DMS 273 (cell line): ENCODE results near the gene RGL1.
A peak's percentile ranks its signal among the peaks of the same experiment; 100 is the strongest.

Experiments used
- DNase-seq: peaks from one replicate; lab custom pipeline; 2025; ENCODE audit not compliant: unreplicated experiment; lab: John Stamatoyannopoulos, UW

Gene RGL1

DNA sequence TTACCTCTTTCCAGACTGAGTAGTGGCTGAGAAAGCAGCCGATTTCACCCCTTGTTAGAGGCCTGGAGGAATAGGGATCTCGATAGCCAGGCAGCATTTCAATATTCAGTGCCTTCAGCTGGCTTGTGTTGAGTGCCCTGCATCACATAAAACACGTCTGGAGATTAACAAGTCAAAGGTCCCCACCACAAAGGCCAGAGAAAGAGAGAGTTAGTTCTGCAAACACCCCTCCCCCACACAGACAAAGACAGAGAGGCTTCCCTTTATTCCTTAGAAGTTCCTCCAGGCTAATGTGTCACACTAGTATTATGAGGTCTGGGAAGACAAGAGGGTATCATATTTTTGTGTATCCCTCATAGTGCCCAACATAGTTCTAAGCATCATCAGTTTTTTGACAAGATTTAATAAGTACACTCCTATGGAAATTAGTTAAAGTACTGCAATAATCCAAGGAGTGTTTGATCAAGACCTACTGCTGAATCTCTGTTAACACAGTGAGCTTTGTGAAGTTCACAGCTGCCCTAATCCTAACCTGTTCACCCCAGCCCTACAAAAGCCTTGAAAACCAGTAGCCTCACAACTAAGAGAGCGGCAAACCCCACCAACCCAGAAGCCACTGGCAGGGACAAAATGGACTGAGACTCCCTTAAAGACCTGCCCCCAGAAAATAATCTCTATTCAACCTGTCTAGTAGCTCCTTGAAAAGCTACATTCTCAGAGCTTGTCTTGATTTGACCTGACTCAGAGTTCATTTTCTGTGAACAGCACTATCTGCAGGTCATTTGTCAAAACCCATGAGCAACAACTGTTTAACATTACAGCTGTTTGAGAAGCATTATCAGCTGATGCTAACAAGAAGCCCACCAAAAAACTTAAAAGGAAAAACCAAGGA lies 140.8 kb downstream of the RGL1 start:
- no peak for DNase-seq

DNA sequence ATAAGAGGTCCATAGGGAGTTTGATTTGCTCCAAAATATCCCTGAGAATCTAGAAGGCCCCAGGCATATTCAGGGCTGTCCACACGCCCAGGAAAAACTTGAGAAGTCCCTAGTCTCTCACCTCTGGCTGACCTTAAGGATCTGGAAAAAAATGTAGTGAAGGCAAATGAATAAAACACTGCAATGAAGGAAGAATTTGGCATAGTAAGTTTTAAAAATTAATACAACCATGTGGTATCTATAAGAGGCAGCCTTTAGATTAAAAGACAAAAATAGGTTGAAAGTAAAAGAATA lies 141.3 kb downstream of the RGL1 start:
- no peak for DNase-seq

DNA sequence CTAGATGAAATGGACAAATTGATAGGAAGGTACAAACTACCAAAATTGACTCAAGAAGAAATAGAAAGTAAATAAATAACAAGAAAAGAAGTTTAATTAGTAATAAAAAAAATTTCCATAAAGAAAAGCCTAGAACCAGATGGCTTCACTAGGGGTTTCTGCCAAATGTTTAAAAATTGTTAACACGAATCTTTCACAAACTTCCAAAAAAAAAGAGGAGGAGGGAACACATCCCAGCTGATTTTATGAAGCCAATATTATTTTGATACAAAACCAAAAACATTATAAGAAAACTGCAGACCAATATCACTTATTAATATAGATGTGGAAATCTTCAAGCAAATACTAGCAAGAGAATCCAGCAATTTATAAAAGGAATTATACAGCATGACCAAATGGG lies 143.1 kb downstream of the RGL1 start:
- DNase-seq, result no peak

DNA sequence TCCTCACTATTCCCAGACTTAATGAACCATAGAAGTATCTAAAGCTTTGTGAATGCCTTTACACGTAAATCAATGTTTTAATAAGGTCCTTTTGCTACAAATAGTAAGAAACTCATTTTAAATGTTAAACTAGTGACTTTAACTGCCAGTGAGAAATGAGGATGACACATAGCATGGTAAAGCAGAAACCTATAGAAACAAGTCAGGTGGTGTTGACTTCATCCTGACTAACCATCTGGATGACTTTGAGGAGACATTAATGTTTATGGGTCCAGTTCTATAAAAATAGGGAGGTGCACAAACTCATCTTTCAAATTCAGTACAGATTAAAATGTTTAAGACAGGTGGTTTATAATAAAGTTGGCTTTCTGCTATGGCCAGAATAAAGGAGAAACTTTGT lies 147.2 kb downstream of the RGL1 start:
- DNase-seq, result no peak

DNA sequence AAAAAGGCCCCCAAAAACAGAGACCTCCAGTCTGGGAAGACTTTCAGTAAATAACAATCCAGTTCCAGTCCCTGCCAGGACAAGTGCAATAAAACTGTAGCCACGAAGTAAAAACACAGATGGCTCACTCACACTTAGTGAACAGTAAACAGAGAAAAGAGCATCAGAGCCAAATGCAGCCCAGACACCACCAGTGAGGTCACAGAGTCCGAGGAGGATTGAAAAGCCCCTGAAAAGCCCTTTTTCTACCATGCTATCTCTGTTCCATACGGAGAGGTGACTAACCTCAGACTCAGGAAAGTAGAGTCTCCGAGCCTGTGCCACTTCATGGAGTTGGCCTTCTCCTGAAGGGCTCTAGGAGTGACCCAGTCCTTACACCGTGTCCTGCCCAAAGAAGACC lies 148.1 kb downstream of the RGL1 start:
- peak; percentile 68 for DNase-seq

DNA sequence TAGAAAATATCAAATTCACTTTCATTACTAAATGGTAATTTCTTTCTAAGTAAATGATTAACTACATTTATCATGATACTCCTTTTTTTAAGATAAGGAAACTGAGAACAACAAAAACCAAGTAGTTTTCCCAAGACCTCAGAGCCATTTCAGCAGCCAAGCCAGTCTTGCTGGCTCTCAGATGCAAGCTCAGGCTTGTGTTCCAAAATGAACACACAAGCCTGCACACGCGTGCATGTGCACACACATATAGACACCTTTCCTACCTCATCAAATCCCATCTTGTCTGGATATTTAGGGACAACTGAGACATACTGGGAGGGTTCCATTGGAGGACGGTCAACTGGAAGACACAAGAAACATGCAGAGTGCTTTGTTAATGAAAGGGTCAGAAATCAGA lies 149.6 kb downstream of the RGL1 start:
- no peak for DNase-seq

DNA sequence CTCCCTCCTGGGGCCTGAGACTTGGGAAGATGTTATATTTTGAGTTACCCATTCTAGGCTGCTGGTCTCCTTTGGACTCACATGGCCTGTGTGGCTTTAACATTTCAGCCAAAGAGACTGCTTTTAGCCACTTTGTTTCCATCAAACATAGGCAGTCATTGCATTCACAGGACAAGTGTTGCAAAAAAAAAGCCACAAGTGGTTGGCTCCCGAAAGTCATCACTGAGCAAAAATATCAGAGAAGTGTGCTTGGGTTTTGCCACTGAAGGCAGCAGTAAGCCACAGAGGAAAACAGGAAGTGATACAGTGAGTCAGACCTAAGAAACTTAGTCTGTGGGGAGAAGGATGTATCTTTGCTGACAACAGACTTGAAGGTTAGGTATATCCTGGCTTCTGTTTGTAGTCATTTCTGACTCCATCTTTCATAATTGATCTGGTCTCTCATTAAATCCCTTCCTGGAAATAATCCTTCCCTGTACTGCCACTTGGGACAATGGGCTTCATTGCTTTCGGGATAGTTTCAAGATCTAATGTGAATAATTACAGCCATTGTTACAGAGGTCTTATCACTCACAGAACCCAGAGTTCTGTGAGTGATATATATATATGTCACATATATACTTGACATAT lies 151.8 kb downstream of the RGL1 start:
- no peak for DNase-seq

DNA sequence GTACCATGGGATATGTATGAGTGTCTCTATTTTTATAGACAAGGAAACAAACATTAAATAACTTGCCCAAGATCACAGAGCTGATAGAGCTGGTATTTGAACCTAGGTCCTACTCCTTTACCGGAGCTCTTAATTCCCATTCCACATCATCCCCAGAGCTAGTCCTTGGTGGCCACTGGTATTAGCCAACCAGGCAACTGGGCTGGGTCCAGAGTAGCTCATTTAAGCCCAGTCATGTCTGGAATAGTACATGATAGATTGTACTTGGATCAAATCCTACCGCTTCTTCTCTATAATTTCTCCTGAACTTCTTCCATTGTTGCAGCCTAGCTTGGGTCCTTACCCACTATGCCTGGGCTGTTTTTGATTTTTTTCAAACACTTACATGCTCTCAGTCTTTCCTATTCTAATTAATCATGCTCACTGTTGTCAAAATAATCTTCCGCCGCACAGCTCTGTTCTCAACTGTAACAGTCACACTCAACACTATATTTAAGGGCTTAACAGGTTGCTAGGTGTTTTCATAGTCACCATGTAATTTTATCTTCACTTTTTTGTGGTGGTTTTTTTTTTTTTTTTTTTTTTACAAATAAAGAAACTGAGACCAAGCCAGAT lies 152.4 kb downstream of the RGL1 start:
- DNase-seq, result no peak

DNA sequence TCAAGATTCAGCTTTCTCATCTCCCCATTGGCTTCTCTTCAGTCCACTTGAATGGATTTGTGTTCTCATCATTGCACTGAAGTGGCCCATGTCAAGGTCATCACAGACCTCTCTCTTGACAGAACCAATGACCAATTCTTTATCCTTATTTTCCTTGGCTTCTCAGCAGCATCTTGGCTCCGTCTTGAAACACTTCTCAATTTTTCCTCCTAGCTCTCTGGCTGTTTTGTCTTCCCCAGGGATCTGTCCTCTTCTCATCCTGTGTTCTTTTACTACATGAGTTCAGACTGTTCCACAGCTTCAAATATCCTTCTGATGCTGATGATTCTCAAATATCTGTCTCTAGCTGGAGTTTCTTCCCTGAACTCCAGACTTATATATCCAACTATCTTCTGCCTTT lies 154.0 kb downstream of the RGL1 start:
- no peak for DNase-seq

DNA sequence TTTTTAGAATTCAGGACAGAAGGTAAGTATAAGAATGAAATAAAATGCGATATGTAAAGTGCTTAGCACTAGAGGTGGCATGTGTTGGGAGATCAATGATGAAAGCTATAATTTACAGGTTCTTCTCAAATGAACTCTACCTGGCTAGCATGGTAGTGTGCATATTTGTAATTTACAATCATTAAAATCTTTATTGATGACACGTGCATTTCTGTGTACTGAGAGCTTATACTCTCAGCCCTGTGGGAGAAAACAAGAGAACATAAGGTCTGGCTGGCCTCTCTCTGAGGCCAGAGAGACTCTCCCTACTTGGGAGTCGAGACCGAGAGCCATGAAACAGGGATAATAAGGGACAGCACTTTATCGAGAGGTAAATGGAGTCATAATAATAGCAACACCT lies 156.2 kb downstream of the RGL1 start:
- no peak for DNase-seq

DNA sequence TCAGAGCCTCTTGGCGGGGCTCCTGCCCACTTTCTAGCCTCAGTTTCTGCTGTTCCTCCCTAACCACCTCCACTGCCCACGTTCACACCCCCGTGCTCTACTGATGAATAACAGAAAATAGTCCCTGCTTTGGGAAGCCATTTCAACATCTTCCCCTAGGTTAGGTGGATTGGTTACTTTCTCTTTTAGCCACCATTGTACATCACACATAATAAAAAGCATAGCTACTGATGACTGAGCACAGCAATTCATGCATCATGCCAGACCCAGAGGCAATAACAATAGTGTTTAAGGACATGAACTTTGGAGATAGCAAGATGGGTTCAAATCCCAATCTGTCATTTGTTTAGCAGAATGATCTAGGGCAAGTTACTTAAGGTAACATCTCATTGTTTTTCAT lies 158.0 kb downstream of the RGL1 start:
- no peak for DNase-seq

DNA sequence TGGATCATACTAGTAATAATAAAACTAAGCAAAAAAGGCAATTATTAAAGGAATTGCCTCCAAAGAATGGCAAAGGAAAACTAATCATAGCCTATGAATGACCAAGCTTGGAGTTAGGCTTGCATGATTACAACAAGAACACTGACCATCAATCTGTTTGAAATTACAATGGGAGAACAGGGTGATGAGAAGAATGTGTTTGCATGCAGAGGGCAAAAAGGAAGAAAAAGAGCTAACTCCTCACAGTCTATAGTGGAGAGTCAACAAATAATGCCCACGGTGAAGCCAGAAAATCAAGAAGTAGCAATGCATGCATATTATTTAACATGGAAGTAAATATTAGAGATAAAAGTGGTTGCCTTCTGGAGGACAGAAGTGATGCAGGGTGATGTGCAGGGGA lies 160.8 kb downstream of the RGL1 start:
- no peak for DNase-seq

DNA sequence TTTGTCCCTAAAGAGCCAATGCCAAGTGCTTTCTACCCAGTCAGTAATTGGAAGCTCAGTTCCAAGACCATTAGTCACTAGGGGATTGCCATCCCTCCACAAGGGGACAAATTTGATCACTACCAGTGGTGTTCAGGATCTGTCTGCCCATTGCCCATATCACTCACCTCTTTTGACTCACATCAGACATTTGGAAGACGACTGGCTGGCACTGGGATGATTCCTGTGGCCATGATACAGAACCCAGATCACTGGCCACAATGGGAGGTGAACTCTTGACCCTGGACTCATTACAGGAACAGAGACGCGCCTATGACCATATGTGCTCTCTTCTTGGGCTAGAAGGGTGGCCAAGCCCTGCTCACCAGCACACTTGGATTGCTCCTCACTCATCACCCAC lies 161.6 kb downstream of the RGL1 start:
- no peak for DNase-seq

DNA sequence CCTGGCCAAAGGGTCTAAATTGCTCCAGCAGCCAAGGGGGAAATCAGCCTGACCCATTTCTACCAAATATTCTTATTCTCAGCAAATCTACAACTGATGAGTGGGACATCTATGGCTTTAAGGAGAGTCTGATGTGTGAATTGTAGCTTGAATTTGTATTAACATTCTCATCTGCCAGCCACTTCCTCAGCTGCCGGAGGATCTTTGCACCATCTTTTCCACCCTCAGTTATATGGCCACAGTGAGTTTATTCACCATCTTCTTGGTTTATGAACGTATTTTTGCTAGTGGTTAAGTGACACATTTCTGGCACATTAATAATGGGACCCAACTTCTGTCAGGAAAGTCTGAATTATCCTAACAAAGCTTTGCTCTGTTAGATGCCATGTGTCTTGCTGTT lies 163.0 kb downstream of the RGL1 start:
- no peak for DNase-seq

DNA sequence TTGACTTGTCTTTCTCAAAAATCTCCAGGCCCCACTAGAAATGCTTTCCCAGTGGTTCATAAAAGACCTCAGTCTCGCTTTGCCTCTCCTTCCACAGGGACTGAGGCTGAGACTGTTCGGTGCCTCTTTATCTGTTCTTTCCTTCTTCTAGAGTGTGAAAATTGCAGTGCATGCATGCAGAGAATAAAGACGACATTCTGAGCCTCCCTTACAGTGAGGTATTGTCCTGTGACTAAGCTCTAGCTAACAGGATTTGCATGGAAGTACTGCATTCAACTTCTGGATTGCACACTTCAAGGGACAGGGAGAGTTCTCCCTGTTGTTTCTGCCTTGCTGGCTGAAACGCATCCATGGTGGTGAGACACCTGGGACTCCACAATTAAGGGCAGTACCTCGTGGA lies 163.5 kb downstream of the RGL1 start:
- no peak for DNase-seq

DNA sequence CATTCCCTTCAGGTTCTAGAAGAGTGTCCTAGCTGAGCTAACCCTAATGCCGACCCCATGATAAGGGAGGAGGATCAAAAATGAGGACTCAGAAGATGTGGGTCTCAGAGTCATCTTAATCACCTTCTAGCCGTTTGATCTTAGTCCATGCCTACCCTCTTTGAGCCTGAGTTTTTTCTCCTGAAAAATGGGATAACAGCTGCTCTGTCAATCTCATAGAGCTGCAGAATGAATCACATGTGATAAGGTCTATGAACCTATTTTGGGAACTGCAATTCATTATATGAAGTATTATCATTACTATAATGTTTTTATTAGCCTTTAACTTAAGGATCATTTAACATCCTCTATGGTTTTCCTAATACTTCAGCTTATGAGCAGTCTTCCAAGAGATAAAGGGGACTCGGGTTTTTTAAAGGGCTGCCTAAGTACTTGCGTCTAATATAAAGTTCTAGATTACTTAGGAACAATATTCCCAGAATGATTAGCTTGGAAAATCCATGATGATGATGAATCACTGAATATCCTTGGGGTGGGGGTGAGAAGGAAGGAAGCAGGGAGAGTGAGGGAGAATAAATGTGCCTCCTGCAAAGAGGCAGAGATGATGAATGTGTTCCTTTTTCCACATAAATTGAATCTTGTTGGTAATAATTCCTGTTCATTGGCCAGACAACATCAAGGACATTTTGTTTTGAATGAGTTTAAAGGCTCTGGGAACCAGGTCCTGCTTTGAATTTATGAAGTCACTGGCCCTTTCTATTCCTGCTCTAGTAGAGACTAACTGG lies 165.8 kb downstream of the RGL1 start:
- no peak for DNase-seq

DNA sequence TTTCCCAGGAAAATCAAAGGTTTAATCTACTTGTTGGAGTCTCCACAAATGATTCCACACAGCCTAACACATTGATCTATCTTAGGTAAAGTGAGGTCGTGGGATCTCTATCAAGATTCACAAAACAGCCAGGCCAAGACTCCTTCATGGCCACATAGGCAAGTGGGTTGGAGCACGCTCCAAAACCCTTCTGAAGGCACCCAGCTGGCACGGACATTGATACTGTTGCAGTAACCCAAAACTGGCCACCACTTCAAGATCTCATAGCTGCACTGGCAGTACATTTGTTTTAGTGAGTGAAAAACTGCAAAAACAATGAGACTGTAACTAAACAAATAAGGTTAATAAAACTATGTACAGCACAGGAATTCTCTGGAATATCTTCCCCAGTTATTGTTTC lies 170.7 kb downstream of the RGL1 start:
- no peak for DNase-seq

DNA sequence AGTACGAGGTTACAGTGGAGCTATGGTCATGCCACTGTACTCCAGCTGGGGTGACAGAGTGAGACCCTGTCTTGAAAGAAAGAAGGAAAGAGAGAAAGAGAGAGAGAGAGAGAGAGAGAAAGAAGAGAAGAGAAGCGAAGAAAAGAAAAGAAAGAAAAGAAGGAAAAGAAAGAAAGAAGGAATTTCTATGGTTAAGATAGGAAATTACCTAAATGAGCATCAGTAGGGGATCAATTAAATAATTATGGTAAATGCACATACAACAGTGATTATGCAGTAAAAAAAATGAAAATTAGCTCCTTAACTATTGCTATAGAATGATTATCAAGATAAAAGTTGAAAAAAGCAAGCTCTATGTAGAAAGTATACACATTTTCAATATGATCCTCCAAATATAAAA lies 172.8 kb downstream of the RGL1 start:
- DNase-seq, result no peak
